ENCODE measurements around the gene NRG2. TPM values are rescaled to one million over a fixed set of nuclear protein-coding genes. Genes with fewer than 3 reads are reported as not detected.

Gene NRG2
- total and polyA plus RNA-seq, 7 donors: 0.42 to 19.6 (median 3.5) TPM

- ATAC-seq (no peak), DNase-seq (peak in 1 of 2 donors; percentile 30)
- no peaks in the 10 kb centered on the region for H3K9me3 ChIP-seq
- H3K27ac ChIP-seq: no peak overlapping the region
- TF ChIP-seq CTCF (IDR thresholded peaks at IDR 0.05): no peak
- no peak overlapping the region for H3K4me3 ChIP-seq
- no peaks in the 10 kb centered on the region for H3K36me3 ChIP-seq (ENCODE audit: insufficient read depth in 1 of 2, low read depth in 1 of 2)
- intact Hi-C loops (cut with DNase I): no loop called here
- no peaks in the 10 kb centered on the region for H3K27me3 ChIP-seq (ENCODE audit: insufficient read depth in 3 of 3, low read length in 2 of 3)
- no peaks in the 10 kb centered on the region for H3K4me1 ChIP-seq
- 88 to 93% (median 91%) methylated on average over 7 of the region's 7 CpGs for WGBS, 3 donors
These were observed 219.2 kb downstream of the NRG2 start for GRCh38 chr5:139823757-139824355.

- no peaks in the 10 kb centered on the region for H3K27me3 ChIP-seq (ENCODE audit: insufficient read depth in 3 of 3, low read length in 2 of 3)
- intact Hi-C loops (cut with DNase I): no loop called here
- ATAC-seq (no peak), DNase-seq (peak in 1 of 2 donors; percentile 15)
- no peaks in the 10 kb centered on the region for H3K36me3 ChIP-seq (ENCODE audit: insufficient read depth in 1 of 2, low read depth in 1 of 2)
- WGBS, 3 donors: 86 to 89% (median 86%) methylated on average over 25 of the region's 25 CpGs
- H3K27ac ChIP-seq: no peak overlapping the region
- no peak overlapping the region for H3K4me3 ChIP-seq
- no peaks in the 10 kb centered on the region for H3K9me3 ChIP-seq
- no peaks in the 10 kb centered on the region for H3K4me1 ChIP-seq
- TF ChIP-seq CTCF (IDR thresholded peaks at IDR 0.05): no peak
These were observed 220.3 kb downstream of the NRG2 start for GRCh38 chr5:139822553-139823425.

GRCh38 chr5:139821806-139822552 is 221.1 kb downstream of the NRG2 start:
- intact Hi-C loops (cut with DNase I): no loop called here
- Histone ChIP-seq H3K9me3 (no peaks in the 10 kb centered on the region), H3K4me3 (no peak overlapping the region), H3K27ac (no peak overlapping the region), H3K27me3 (ENCODE audit: insufficient read depth in 3 of 3, low read length in 2 of 3) (no peaks in the 10 kb centered on the region), H3K4me1 (no peaks in the 10 kb centered on the region), H3K36me3 (ENCODE audit: insufficient read depth in 1 of 2, low read depth in 1 of 2) (no peaks in the 10 kb centered on the region)
- TF ChIP-seq CTCF (IDR thresholded peaks at IDR 0.05): no peak
- DNase-seq (no peak), ATAC-seq (no peak)
- WGBS, 3 donors: 86 to 90% (median 87%) methylated on average over 9 to 11 of the region's 11 CpGs

GRCh38 chr5:139820606-139821005 is 222.5 kb downstream of the NRG2 start:
- Histone ChIP-seq H3K9me3 (no peaks in the 10 kb centered on the region), H3K27ac (no peak overlapping the region), H3K4me3 (no peak overlapping the region), H3K4me1 (no peaks in the 10 kb centered on the region), H3K27me3 (ENCODE audit: insufficient read depth in 3 of 3, low read length in 2 of 3) (no peaks in the 10 kb centered on the region), H3K36me3 (ENCODE audit: insufficient read depth in 1 of 2, low read depth in 1 of 2) (no peaks in the 10 kb centered on the region)
- DNase-seq (no peak), ATAC-seq (no peak)
- 80 to 94% (median 92%) methylated on average over 4 of the region's 4 CpGs for whole genome bisulfite sequencing, 3 donors
- TF ChIP-seq CTCF (IDR thresholded peaks at IDR 0.05): no peak
- intact Hi-C loops (cut with DNase I): no loop called here

All from psoas muscle (tissue), 8 donors.